ENCODE measurements around the gene SYNJ1. TPM values are rescaled to one million over a fixed set of nuclear protein-coding genes. Genes with fewer than 3 reads are reported as not detected.

SYNJ1 gene
- total and polyA plus RNA-seq, 9 of the 15 experiments (the other 6 are each of a cell fraction or from before 2014, with no cell fraction given), result 2.4 to 10.6 (median 5.6) TPM

DNA sequence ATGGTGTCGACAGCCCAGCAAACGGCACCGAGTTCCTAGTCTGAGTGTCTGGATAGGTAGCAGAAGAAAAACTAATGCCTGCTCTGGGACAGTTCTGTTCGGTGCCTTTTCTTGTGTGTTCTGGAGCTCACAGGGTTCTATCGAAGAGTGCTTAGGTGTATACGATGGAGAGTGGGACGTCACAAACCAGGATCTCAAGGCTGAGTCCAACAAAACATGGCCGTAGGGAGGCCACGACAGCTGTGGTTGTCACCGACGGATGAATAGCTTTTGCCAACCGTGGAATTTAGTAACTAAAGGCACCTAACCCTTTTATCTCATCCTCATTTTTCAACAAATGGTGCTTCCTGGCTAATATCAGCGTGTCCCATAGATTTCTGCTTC is 635 bp upstream of the SYNJ1 start (continued):
- TF ChIP-seq, protein P1, sequence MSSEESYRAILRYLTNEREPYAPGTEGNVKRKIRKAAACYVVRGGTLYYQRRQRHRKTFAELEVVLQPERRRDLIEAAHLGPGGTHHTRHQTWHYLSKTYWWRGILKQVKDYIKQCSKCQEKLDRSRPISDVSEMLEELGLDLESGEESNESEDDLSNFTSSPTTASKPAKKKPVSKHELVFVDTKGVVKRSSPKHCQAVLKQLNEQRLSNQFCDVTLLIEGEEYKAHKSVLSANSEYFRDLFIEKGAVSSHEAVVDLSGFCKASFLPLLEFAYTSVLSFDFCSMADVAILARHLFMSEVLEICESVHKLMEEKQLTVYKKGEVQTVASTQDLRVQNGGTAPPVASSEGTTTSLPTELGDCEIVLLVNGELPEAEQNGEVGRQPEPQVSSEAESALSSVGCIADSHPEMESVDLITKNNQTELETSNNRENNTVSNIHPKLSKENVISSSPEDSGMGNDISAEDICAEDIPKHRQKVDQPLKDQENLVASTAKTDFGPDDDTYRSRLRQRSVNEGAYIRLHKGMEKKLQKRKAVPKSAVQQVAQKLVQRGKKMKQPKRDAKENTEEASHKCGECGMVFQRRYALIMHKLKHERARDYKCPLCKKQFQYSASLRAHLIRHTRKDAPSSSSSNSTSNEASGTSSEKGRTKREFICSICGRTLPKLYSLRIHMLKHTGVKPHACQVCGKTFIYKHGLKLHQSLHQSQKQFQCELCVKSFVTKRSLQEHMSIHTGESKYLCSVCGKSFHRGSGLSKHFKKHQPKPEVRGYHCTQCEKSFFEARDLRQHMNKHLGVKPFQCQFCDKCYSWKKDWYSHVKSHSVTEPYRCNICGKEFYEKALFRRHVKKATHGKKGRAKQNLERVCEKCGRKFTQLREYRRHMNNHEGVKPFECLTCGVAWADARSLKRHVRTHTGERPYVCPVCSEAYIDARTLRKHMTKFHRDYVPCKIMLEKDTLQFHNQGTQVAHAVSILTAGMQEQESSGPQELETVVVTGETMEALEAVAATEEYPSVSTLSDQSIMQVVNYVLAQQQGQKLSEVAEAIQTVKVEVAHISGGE (CRISPR knock-in tag; IDR thresholded peaks at IDR 0.05), result 0 out of 6 replicates have a peak, but pooled peaks of 1 of the 3 experiments have one; percentile 8
- no peak for TF ChIP-seq MXI1 (IDR thresholded peaks at IDR 0.05; ENCODE audit: low read depth, low read length)
- TF ChIP-seq, protein P2, sequence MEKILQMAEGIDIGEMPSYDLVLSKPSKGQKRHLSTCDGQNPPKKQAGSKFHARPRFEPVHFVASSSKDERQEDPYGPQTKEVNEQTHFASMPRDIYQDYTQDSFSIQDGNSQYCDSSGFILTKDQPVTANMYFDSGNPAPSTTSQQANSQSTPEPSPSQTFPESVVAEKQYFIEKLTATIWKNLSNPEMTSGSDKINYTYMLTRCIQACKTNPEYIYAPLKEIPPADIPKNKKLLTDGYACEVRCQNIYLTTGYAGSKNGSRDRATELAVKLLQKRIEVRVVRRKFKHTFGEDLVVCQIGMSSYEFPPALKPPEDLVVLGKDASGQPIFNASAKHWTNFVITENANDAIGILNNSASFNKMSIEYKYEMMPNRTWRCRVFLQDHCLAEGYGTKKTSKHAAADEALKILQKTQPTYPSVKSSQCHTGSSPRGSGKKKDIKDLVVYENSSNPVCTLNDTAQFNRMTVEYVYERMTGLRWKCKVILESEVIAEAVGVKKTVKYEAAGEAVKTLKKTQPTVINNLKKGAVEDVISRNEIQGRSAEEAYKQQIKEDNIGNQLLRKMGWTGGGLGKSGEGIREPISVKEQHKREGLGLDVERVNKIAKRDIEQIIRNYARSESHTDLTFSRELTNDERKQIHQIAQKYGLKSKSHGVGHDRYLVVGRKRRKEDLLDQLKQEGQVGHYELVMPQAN (IDR thresholded peaks at IDR 0.05; ENCODE audit: borderline replicate concordance), result no peak
- no peak for TF ChIP-seq SMARCB1 (IDR thresholded peaks at IDR 0.05; ENCODE audit: insufficient read length, low read depth)
- no peak for TF ChIP-seq NFE2L1 (tag; IDR thresholded peaks at IDR 0.05; ENCODE audit: borderline replicate concordance, low read depth)
- 0 out of 2 replicates have a peak, but pooled peaks have one; percentile 32 for TF ChIP-seq ZSCAN32 (CRISPR knock-in tag; IDR thresholded peaks at IDR 0.05)
- TF ChIP-seq MEIS2 (IDR thresholded peaks at IDR 0.05; ENCODE audit: partially characterized antibody), result no peak
- 0 out of 2 replicates have a peak, but pooled peaks have one; percentile 2 for TF ChIP-seq TGIF2 (CRISPR knock-in tag; IDR thresholded peaks at IDR 0.05)
- TF ChIP-seq XRCC5 (IDR thresholded peaks at IDR 0.05; ENCODE audit: low read depth, low read length), result no peak
- TF ChIP-seq ZNF146 (CRISPR knock-in tag; IDR thresholded peaks at IDR 0.05; ENCODE audit: unreplicated experiment), result no peak
- TF ChIP-seq, protein P3, sequence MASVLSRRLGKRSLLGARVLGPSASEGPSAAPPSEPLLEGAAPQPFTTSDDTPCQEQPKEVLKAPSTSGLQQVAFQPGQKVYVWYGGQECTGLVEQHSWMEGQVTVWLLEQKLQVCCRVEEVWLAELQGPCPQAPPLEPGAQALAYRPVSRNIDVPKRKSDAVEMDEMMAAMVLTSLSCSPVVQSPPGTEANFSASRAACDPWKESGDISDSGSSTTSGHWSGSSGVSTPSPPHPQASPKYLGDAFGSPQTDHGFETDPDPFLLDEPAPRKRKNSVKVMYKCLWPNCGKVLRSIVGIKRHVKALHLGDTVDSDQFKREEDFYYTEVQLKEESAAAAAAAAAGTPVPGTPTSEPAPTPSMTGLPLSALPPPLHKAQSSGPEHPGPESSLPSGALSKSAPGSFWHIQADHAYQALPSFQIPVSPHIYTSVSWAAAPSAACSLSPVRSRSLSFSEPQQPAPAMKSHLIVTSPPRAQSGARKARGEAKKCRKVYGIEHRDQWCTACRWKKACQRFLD (CRISPR knock-in tag; IDR thresholded peaks at IDR 0.05), result no peak; the same call in none of the 2 replicates
- no peak for TF ChIP-seq JUN (IDR thresholded peaks at IDR 0.05; ENCODE audit: borderline replicate concordance, low read depth, low read length)
- no peak for TF ChIP-seq JUN (CRISPR knock-in tag; IDR thresholded peaks at IDR 0.05; ENCODE audit: borderline replicate concordance)

All from K562 (cell line).